Fibroblast of lung (primary cell): ENCODE data around the gene HDHD3. TPM values are rescaled to one million over a fixed set of nuclear protein-coding genes. Genes with fewer than 3 reads are reported as not detected.
"Not testable (repeated sequence)": the region's sequence is repeated elsewhere in the genome, so short reads cannot be mapped to it uniquely, and the experiment has no call there.

ENCODE experiments used
- DNase-seq, 2 donors: peaks; one replicate each; pipeline versions ENCODE4 v3.0.0 to v3.0.0-alpha.2; 2010; ENCODE audit warnings: low read depth in 2 of 2
- H2AFZ ChIP-seq: 2 replicates; pipeline ENCODE4 v1.5.1; 2012; ENCODE audit warnings: low read length, control low read depth, inconsistent platforms
- H3K27ac ChIP-seq: 2 replicates; pipeline ENCODE4 v1.5.1; 2011; ENCODE audit warnings: low read length, control low read depth; ENCODE audit not compliant: insufficient read depth
- H3K27me3 ChIP-seq: 2 replicates; pipeline ENCODE4 v1.5.1; 2011; ENCODE audit warnings: mild to moderate bottlenecking, low read length; ENCODE audit not compliant: control insufficient read depth, insufficient read depth
- H3K36me3 ChIP-seq: 2 replicates; pipeline ENCODE4 v1.5.1; 2011; ENCODE audit warnings: low read length; ENCODE audit not compliant: control insufficient read depth, insufficient read depth
- H3K4me1 ChIP-seq: 2 replicates; pipeline ENCODE4 v1.5.1; 2011; ENCODE audit warnings: low read length; ENCODE audit not compliant: control insufficient read depth, insufficient read depth; ENCODE audit errors: extremely low read depth
- H3K4me2 ChIP-seq: 2 replicates; pipeline ENCODE4 v1.5.1; 2011; ENCODE audit warnings: low read length, control low read depth; ENCODE audit not compliant: insufficient read depth; ENCODE audit errors: extremely low read depth
- H3K4me3 ChIP-seq, 4 experiments: fragments of 200-600 bp in 1 of 4; sonication (generic) in 1 of 4; replicated peaks in 1 of 4; 2 replicates each; pipeline ENCODE4 v1.5.1; 2011 to 2016; ENCODE audit warnings: low read length in 4 of 4, low read depth in 3 of 4, mild to moderate bottlenecking in 3 of 4, control low read depth in 2 of 4, inconsistent platforms in 1 of 4, mixed read lengths in 1 of 4; ENCODE audit not compliant: insufficient read depth in 1 of 4; ENCODE audit errors: control extremely low read depth in 1 of 4
- H3K79me2 ChIP-seq: 2 replicates; pipeline ENCODE4 v1.5.1; 2012; ENCODE audit warnings: mild to moderate bottlenecking, low read length, inconsistent platforms; ENCODE audit not compliant: control insufficient read depth, insufficient read depth
- H3K9ac ChIP-seq: 2 replicates; pipeline ENCODE4 v1.5.1; 2011; ENCODE audit warnings: mild to moderate bottlenecking, low read length, control low read depth; ENCODE audit not compliant: insufficient read depth
- H3K9me3 ChIP-seq: 2 replicates; pipeline ENCODE4 v1.5.1; 2012; ENCODE audit warnings: low read depth, low read length; ENCODE audit not compliant: control insufficient read depth, insufficient read depth
- H4K20me1 ChIP-seq: 2 replicates; pipeline ENCODE4 v1.5.1; 2011; ENCODE audit warnings: low read length; ENCODE audit not compliant: control insufficient read depth, insufficient read depth; ENCODE audit errors: extremely low read depth
- EZH2 ChIP-seq: IDR thresholded peaks from 2 replicates; pipeline ENCODE4 v1.5.1; 2012; ENCODE audit warnings: low read length, control low read depth, mild to moderate bottlenecking; ENCODE audit errors: missing control alignments
- polyA plus RNA-seq, 2 donors: library from polyadenylated mRNA; depleted of rRNA in 1 of 2; stranded (reverse) in 1 of 2; unstranded in 1 of 2; fragments of >200 nt; gene quantifications; 2 replicates each; pipeline ENCODE4 v1.2.1, GENCODE V29; 2011 to 2012; ENCODE audit warnings: missing spikeins in 1 of 2
- total RNA-seq: library from RNA; depleted of rRNA; stranded (reverse); fragments of >200 nt; gene quantifications from 2 replicates; pipeline ENCODE4 v1.2.1, GENCODE V29; 2014
- TF ChIP-seq, protein P1 (sequence below), 2 donors: IDR thresholded peaks in 1 of 2; conservative IDR thresholded peaks in 1 of 2; 1 replicate in 1 of 2; 2 replicates in 1 of 2; pipeline ENCODE4 v1.5.1; 2011 to 2012; ENCODE audit warnings: low read length in 2 of 2, control low read depth in 1 of 2, inconsistent platforms in 1 of 2, low read depth in 1 of 2, mild to moderate bottlenecking in 1 of 2

HDHD3 gene
- total and polyA plus RNA-seq, 2 donors (not counting 1 experiment from before 2014, with no cell fraction given), result 6.5 to 14.2 TPM

DNA sequence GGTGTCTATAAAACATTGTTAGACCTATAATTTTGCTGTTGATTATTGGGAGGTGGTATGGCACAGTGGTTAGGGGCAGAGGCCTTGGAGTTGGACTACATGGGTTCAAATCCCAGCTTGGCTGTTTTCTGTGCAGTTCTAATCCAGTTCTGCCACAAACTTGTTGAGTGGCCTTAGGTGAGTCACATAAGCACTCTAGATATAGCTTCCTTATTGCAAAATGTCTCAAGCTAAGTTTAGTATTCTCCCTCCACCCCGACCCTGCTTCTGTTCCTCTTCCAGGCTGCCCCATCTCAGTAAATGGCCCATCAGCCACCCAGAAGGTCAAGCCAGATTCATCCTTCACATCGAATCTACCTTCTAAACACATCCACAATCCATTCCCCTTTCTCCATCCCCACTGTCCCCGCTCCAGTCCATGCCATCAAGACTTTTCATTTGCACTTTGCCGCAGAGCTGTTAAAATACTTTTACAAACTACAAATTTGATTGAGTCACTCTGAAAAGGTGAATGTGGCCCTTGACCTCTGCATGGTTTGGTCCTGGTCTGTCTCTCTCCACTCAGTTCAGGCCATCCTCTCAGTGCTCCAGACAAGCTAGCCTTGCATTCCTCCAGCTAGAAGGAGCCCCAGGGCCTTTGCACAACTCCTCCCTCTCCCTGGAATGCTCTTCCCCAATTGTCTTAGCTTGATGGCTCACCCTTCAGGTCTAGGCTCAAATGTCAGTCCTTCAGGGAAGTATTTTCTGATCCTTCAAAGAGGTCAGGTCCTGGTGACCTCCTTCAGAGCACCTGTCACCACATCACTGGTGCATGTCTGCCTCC, 10.0 kb upstream of the HDHD3 start:
- Histone ChIP-seq H3K27me3 (no peaks in the 10 kb centered on the region), H3K4me1 (no peaks in the 10 kb centered on the region), H2AFZ (no peak overlapping the region), H3K79me2 (no peaks in the 10 kb centered on the region), H3K36me3 (peaks cover 14% of the 10 kb centered on the region), H3K4me2 (no peak overlapping the region), H4K20me1 (no peaks in the 10 kb centered on the region), H3K27ac (no peak overlapping the region), H3K9me3 (no peaks in the 10 kb centered on the region), H3K4me3 (no peak overlapping the region), H3K9ac (no peak overlapping the region)
- DNase-seq, result no peak
- TF ChIP-seq, protein P1, sequence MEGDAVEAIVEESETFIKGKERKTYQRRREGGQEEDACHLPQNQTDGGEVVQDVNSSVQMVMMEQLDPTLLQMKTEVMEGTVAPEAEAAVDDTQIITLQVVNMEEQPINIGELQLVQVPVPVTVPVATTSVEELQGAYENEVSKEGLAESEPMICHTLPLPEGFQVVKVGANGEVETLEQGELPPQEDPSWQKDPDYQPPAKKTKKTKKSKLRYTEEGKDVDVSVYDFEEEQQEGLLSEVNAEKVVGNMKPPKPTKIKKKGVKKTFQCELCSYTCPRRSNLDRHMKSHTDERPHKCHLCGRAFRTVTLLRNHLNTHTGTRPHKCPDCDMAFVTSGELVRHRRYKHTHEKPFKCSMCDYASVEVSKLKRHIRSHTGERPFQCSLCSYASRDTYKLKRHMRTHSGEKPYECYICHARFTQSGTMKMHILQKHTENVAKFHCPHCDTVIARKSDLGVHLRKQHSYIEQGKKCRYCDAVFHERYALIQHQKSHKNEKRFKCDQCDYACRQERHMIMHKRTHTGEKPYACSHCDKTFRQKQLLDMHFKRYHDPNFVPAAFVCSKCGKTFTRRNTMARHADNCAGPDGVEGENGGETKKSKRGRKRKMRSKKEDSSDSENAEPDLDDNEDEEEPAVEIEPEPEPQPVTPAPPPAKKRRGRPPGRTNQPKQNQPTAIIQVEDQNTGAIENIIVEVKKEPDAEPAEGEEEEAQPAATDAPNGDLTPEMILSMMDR (conservative IDR thresholded peaks at IDR 0.05 in 1 of 2, IDR thresholded peaks at IDR 0.05 in 1 of 2; ENCODE audit: low read depth in 1 of 2, low read length in 2 of 2), result no peak
- TF ChIP-seq EZH2, result no peak

DNA sequence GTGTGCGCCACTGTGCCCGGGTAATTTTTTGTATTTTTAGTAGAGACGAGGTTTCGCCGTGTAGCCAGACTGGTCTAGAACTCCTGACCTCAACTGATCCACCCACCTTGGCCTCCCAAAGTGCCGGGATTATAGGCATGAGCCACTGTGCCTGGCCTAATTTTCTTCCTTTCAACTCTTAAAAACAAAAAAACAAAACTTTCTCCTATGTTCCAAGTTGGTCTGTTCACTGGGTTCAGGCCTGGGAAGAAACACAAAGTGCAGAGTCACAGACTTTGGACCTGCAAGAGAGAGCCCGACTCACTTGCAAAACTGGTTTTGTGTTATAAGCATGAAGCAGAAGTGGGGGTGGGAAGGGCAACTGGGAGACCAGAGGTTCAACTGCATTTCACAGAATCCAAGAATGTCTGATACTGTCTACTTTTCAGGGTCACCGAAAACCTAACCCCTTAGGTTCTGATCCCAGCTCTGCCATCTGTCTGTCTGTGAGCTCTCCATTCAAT, 5.2 kb upstream of the HDHD3 start:
- H3K9ac ChIP-seq, result no peak overlapping the region
- H3K27me3 ChIP-seq, result no peaks in the 10 kb centered on the region
- H2AFZ ChIP-seq, result no peak overlapping the region
- no peaks in the 10 kb centered on the region for H3K79me2 ChIP-seq
- H3K4me2 ChIP-seq, result no peak overlapping the region
- no peak for TF ChIP-seq EZH2
- TF ChIP-seq, protein P1 (conservative IDR thresholded peaks at IDR 0.05 in 1 of 2, IDR thresholded peaks at IDR 0.05 in 1 of 2; ENCODE audit: low read depth in 1 of 2, low read length in 2 of 2), result no peak
- H3K4me3 ChIP-seq, result no peak overlapping the region
- H3K9me3 ChIP-seq, result no peaks in the 10 kb centered on the region
- no peaks in the 10 kb centered on the region for H3K4me1 ChIP-seq
- H3K27ac ChIP-seq, result no peak overlapping the region
- no peak for DNase-seq
- H3K36me3 ChIP-seq, result no peaks in the 10 kb centered on the region
- no peaks in the 10 kb centered on the region for H4K20me1 ChIP-seq

DNA sequence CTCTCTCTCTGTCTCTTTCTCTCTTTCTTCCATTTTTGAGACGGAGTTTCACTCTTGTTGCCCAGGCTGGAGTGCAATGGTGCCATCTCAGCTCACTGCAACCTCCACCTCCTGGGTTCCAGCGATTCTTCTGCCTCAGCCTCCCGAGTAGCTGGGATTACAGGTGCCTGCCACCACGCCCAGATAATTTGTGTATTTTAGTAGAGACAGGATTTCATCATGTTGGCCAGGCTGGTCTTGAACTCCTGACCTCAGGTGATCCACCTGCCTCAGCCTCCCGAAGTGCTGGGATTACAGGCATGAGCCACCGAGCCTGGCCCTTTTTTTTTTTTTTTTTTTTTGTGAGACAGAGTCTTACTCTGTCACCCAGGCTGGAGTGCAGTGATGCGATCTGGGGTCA, 4.7 kb upstream of the HDHD3 start:
- not testable (repeated sequence) for H4K20me1 ChIP-seq, H3K27me3 ChIP-seq, H3K4me1 ChIP-seq, H3K79me2 ChIP-seq, H2AFZ ChIP-seq, H3K36me3 ChIP-seq, H3K27ac ChIP-seq, H3K4me3 ChIP-seq, H3K9ac ChIP-seq, H3K9me3 ChIP-seq, H3K4me2 ChIP-seq, DNase-seq
